ENCODE results near the gene RSL1D1.
"Not testable (repeated sequence)": the region's sequence is repeated elsewhere in the genome, so short reads cannot be mapped to it uniquely, and the experiment has no call there.

The RSL1D1 gene

GRCh38 chr16:11843861-11844260 is 7.5 kb downstream of the RSL1D1 start:
- no peak for DNase-seq (ENCODE audit: low spot score)

GRCh38 chr16:11843206-11843605 is 8.1 kb downstream of the RSL1D1 start:
- DNase-seq (ENCODE audit: low spot score): no peak

DNA sequence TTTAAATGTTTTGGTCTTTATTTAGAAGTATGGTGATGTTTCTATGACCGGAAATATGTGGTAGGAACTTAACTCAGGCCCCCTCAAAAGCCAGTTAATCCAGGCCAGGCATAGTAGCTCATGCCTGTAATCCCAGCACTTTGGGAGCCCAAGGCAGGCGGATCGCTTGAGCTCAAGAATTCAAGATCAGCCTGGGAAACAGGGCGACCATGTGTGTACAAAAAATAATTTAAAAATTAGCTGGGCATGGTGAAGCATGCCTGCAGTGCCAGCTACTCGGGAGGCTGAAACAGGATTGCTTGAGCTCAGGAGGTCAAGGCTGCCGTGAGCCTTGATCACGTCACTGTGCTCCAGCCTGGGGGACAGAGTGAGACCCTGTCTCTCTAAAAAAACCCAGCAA is 10.3 kb downstream of the RSL1D1 start:
- DNase-seq (ENCODE audit: low spot score): no peak

DNA sequence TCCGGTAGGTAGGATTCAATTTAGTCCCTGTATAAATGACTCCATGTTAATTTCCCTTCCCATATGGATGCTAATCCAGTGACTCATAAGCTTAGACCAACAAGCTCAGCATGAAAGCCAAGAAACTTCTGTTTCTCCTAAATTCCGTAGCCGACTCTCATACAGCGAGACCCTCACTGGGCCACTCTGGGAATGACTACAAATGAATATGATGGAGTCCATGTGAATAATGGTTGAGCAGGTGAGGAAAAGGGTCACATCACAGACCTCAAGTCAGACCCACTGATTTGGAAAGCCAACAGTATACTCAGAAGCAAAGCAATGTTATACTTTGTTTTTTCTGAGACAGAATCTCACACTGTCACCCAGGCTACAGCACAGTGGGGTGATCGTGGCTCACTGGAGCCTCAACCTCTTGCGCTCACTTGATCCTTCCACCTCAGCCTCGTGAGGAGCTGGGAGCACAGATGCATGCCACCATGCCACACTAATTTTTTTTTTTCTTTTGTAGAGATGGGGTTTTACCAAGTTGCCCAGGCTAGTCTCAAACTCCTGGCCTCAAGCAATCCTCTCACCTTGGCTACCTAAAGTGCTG is 14.6 kb downstream of the RSL1D1 start:
- no peak for DNase-seq (ENCODE audit: low spot score)

DNA sequence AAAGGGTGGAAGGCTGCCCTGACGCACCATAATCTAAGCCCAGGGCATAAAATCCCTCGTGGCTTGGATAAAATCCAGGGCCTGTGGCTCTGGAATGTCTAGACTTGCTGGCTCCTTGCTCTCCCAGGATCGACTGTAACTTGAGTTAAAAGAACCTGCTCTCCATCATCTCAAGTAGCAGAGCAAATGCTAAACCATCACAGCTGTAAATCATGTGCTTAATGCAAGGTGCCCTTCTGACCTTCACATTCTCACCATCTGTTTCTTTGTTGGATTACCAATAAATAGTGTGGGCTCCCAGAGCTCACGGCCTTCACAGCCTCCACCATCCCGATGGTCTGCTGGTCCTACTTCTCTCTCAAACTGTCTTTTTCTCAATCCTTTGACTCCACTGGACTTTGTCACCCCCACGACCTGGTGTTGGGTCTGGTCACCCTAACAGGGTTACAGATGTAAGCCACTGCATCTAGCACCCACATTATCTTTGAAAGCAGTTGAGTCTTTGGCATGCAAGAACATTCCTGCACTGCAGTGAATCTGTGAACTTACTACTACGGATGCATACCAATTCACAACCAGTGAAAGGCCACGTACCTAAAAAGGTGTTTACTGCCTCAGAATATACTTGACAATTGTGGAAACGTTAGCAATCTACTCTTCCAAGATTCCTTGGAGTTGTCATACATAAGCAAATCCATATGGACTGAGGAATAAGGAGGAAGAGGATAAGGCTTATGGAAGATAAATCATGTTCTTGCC is 15.3 kb downstream of the RSL1D1 start:
- no peak for DNase-seq (ENCODE audit: low spot score)

- DNase-seq (ENCODE audit: low spot score): no peak
Observed at GRCh38 chr16:11835309-11835708, 16.0 kb downstream of the RSL1D1 start.

GRCh38 chr16:11833951-11834695 is 17.2 kb downstream of the RSL1D1 start:
- DNase-seq (ENCODE audit: low spot score): no peak

DNA sequence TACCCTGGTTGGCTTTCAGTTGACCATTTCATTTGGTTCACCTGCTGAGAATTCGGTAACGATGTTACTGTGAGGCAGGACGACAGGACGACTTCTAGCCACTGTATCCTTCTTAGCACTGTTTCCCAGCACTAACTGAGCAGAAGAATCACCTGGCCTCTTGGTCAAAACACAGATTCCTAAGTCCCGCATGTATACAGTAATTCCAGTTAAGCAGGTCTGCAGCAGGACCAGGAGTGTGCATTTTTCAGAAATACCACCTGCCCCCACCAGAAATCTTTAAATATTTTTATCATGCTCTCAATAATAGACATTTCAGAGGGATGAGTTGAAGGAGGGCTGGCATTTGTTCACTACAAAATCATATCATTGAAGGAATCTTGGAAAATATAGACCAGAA is 22.6 kb downstream of the RSL1D1 start:
- no peak for DNase-seq (ENCODE audit: low spot score)

GRCh38 chr16:11825520-11826165 is 25.7 kb downstream of the RSL1D1 start:
- DNase-seq (ENCODE audit: low spot score): not testable (repeated sequence)

- no peak for DNase-seq (ENCODE audit: low spot score)
Observed at GRCh38 chr16:11824362-11824761, 27.0 kb downstream of the RSL1D1 start.

DNA sequence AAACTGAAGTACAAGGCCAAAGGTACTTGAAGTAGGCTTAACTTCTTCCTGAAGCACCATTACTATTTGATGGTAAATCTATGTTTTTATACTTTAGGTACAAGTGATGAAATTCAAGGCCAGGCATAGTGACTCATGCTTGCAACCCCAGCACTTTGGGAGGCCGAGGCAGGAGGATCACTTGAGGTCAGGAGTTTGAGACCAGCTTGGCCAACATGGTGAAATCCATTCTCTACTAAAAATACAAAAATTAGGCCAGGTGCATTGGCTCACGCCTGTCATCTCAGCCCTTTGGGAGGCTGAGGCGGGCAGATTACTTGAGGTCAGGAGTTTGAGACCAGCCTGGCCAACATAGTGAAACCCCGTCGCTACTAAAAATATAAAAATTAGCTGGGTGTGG is 27.7 kb downstream of the RSL1D1 start:
- not testable (repeated sequence) for DNase-seq (ENCODE audit: low spot score)

- DNase-seq (ENCODE audit: low spot score): no peak
Observed at GRCh38 chr16:11819798-11820197, 31.5 kb downstream of the RSL1D1 start.

DNA sequence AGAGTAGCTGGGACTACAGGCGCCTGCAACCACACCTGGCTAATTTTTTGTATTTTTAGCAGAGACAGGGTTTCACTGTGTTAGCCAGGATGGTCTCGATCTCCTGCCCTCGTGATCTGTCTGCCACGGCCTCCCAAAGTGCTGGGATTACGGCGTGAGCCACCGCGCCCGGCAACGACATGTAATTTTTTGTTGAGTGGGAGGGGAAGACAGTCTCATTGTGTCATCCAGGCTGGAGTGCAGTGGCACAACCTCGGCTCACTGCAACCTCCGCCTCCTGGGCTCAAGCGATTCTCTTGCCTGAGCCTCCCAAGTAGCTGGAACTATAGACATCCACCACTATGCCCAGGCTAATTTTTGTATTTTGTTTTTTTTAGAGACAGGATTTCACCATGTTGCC is 32.4 kb downstream of the RSL1D1 start:
- DNase-seq (ENCODE audit: low spot score): not testable (repeated sequence)

DNA sequence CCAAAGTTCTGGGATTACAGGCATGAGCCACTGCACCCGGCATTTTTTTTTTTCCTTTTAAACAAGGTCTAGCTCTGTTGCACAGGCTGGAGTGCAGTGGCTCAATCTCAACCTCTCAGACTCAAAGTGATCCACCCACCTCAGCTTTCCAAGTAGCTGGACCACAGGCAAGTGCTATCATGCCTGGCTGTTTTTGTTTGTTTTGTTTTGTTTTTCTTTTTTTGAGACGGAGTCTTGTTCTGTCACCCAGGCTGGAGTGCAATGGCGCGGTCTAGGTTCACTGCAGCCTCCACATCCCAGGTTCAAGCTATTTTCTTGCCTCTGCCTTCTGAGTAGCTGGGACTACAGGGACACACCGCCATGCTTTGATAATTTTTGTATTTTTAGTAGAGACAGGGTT is 35.2 kb downstream of the RSL1D1 start:
- no peak for DNase-seq (ENCODE audit: low spot score)

DNA sequence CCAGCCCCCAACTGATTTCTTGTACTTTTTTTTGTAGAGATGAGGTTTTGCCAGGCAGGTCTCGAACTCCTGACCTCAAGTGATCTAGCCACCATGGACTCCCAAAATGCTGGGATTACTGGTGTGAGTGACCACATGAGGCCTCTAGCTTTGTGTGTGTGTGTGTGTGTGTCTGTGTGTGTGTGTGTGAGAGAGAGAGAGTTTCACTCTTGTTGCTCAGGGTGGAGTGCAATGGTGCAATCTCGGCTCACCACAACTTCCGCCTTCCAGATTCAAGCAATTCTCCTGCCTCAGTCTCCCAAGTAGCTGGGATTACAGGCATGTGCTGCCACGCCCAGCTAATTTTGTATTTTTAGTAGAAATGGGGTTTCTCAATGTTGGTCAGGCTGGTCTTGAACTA is 36.5 kb downstream of the RSL1D1 start:
- not testable (repeated sequence) for DNase-seq (ENCODE audit: low spot score)

- no peak for DNase-seq (ENCODE audit: low spot score)
Observed at GRCh38 chr16:11806721-11807120, 44.6 kb downstream of the RSL1D1 start.

- no peak for DNase-seq (ENCODE audit: low spot score)
Observed at GRCh38 chr16:11805556-11805955, 45.8 kb downstream of the RSL1D1 start.

- DNase-seq (ENCODE audit: low spot score): no peak
Observed at GRCh38 chr16:11801481-11802021, 49.8 kb downstream of the RSL1D1 start.

- no peak for DNase-seq (ENCODE audit: low spot score)
Observed at GRCh38 chr16:11800382-11800718, 51.0 kb downstream of the RSL1D1 start.

GRCh38 chr16:11799509-11800381 is 51.6 kb downstream of the RSL1D1 start:
- DNase-seq (ENCODE audit: low spot score): no peak

- DNase-seq (ENCODE audit: low spot score): no peak
Observed at GRCh38 chr16:11799017-11799381, 52.3 kb downstream of the RSL1D1 start.

- DNase-seq (ENCODE audit: low spot score): peak; percentile 10
Observed at GRCh38 chr16:11797957-11798299, 53.4 kb downstream of the RSL1D1 start.

Measured in globus pallidus (tissue), 1 donor.